A549 (cell line): ENCODE data around the gene ZNF692. TPM values are rescaled to one million over a fixed set of nuclear protein-coding genes. Genes with fewer than 3 reads are reported as not detected.

ENCODE experiments used
- ATAC-seq, 2 experiments: fragments of 200-7000 bp in 1 of 2; fragments of >200 bp in 1 of 2; cut with Nextera tagmentation in 1 of 2; cut with Tn5 transposase in 1 of 2; 3 replicates each; pipeline versions ENCODE4 v1.8.0 to v1.9.1; 2018 to 2020; ENCODE audit warnings: mild to moderate bottlenecking in 1 of 2, moderate library complexity in 1 of 2
- CTCF ChIA-PET: fragments of 300-600 bp; sonication (Branson Sonifier 250); formaldehyde crosslinking; extraction: SDS; loops from one replicate; lab custom pipeline; 2021; ENCODE audit warnings: antibody characterized with exemption, inconsistent platforms; lab: Yijun Ruan, JAX
- POLR2A ChIA-PET: fragments of 350-600 bp; formaldehyde crosslinking; extraction: SDS; loops from one replicate; lab custom pipeline; 2021; ENCODE audit warnings: antibody characterized with exemption, inconsistent platforms; lab: Yijun Ruan, JAX
- DNase-seq, 2 experiments: peaks; one replicate each; pipeline versions ENCODE4 v3.0.0 to v3.0.0-alpha.2; 2011 to 2016; ENCODE audit warnings: low read depth in 1 of 2, low spot score in 1 of 2
- FAIRE-seq: peaks from 2 replicates; lab custom pipeline; 2011; peaks lifted over from hg19 to GRCh38; lab: Jason Lieb, UNC
- H3K27ac ChIP-seq, 2 experiments: fragments of >200 bp; sonication (Bioruptor Twin); formaldehyde crosslinking; 3 replicates each; pipeline ENCODE4 v1.5.1; 2016 to 2017
- H3K4me1 ChIP-seq: fragments of >200 bp; sonication (Bioruptor Twin); formaldehyde crosslinking; 3 replicates; pipeline ENCODE4 v1.6.1; 2016
- H3K4me2 ChIP-seq: fragments of >200 bp; sonication (Bioruptor Twin); formaldehyde crosslinking; 3 replicates; pipeline ENCODE4 v1.6.1; 2016
- H3K4me3 ChIP-seq: fragments of >200 bp; sonication (Bioruptor Twin); formaldehyde crosslinking; 3 replicates; pipeline ENCODE4 v1.5.1; 2016
- H3K9me3 ChIP-seq: fragments of >200 bp; sonication (Bioruptor Twin); formaldehyde crosslinking; 3 replicates; pipeline ENCODE4 v1.6.1; 2016
- BHLHE40 ChIP-seq: IDR thresholded peaks from 2 replicates; pipeline ENCODE4 v1.6.1; 2012; ENCODE audit warnings: low read depth, low read length, inconsistent platforms
- CBX8 ChIP-seq: fragments of 200-600 bp; sonication (generic); IDR thresholded peaks from 2 replicates; pipeline ENCODE4 v1.6.1; 2016
- CEBPB ChIP-seq, 2 experiments: fragments of >200 bp in 1 of 2; sonication (Bioruptor Twin) in 1 of 2; formaldehyde crosslinking in 1 of 2; IDR thresholded peaks; 2 replicates each; pipeline ENCODE4 v1.6.1; 2012 to 2016
- ELK1 ChIP-seq: fragments of 150-350 bp; IDR thresholded peaks from 2 replicates; pipeline ENCODE4 v1.6.1; 2014; ENCODE audit warnings: low read depth, mild to moderate bottlenecking, low read length
- FOSB ChIP-seq: fragments of 250-450 bp; sonication (Bioruptor Pico); IDR thresholded peaks from 2 replicates; pipeline ENCODE4 v1.5.0; 2020; ENCODE audit warnings: mild to moderate bottlenecking, moderate library complexity
- GATA3 ChIP-seq: IDR thresholded peaks from 2 replicates; pipeline ENCODE4 v1.6.1; 2012; ENCODE audit warnings: borderline replicate concordance
- HDAC2 ChIP-seq: fragments of 200-600 bp; sonication (generic); IDR thresholded peaks from 2 replicates; pipeline ENCODE4 v1.6.1; 2016
- HEYL ChIP-seq: fragments of 250-450 bp; sonication (Bioruptor Pico); IDR thresholded peaks from 2 replicates; pipeline ENCODE4 v1.8.0; 2021; ENCODE audit warnings: mild to moderate bottlenecking, moderate library complexity
- HMGXB4 ChIP-seq: fragments of 250-450 bp; sonication (Bioruptor Pico); IDR thresholded peaks from 2 replicates; pipeline ENCODE4 v1.5.0; 2021; ENCODE audit warnings: mild to moderate bottlenecking, moderate library complexity, borderline replicate concordance
- HOXB13 ChIP-seq: fragments of 250-450 bp; sonication (Bioruptor Pico); IDR thresholded peaks from 2 replicates; pipeline ENCODE4 v1.5.0; 2020; ENCODE audit warnings: low read depth, mild to moderate bottlenecking, moderate library complexity
- HOXB5 ChIP-seq: fragments of 250-450 bp; sonication (Bioruptor Pico); IDR thresholded peaks from 2 replicates; pipeline ENCODE4 v1.5.0; 2020; ENCODE audit warnings: mild to moderate bottlenecking, moderate library complexity
- KDM5A ChIP-seq: fragments of 200-600 bp; sonication (generic); IDR thresholded peaks from 2 replicates; pipeline ENCODE4 v1.6.1; 2016; ENCODE audit warnings: antibody characterized with exemption, mild to moderate bottlenecking
- NR3C1 ChIP-seq: fragments of >200 bp; sonication (Bioruptor Twin); formaldehyde crosslinking; IDR thresholded peaks from 3 replicates; pipeline ENCODE4 v1.6.1; 2017
- PHF8 ChIP-seq: fragments of 200-600 bp; sonication (generic); IDR thresholded peaks from 2 replicates; pipeline ENCODE4 v1.6.1; 2016; ENCODE audit warnings: low read depth, mild to moderate bottlenecking, antibody characterized with exemption, moderate library complexity, borderline replicate concordance
- POLR2A ChIP-seq: IDR thresholded peaks from 2 replicates; pipeline ENCODE4 v1.6.1; 2012; ENCODE audit warnings: mild to moderate bottlenecking, low read length
- POLR2AphosphoS2 ChIP-seq: conservative IDR thresholded peaks from 2 replicates; pipeline ENCODE4 v1.6.1; 2012; ENCODE audit warnings: low read length, improper control_type of control experiment, inconsistent platforms
- RFX5 ChIP-seq: fragments of 450-650 bp; IDR thresholded peaks from 2 replicates; pipeline ENCODE4 v1.7.1; 2014; ENCODE audit warnings: antibody characterized with exemption, mild to moderate bottlenecking, moderate library complexity
- SREBF2 ChIP-seq: fragments of 450-650 bp; IDR thresholded peaks from 2 replicates; pipeline ENCODE4 v1.6.1; 2014; ENCODE audit warnings: mild to moderate bottlenecking, moderate library complexity
- USF2 ChIP-seq: fragments of 450-650 bp; IDR thresholded peaks from 2 replicates; pipeline ENCODE4 v1.6.1; 2014; ENCODE audit warnings: antibody characterized with exemption
- ZFP36 ChIP-seq: fragments of 450-650 bp; IDR thresholded peaks from 2 replicates; pipeline ENCODE4 v1.6.1; 2014; ENCODE audit warnings: borderline replicate concordance; ENCODE audit not compliant: partially characterized antibody
- ZNF302 ChIP-seq: fragments of 250-450 bp; sonication (Bioruptor Pico); IDR thresholded peaks from 2 replicates; pipeline ENCODE4 v1.9.0; 2021; ENCODE audit warnings: inconsistent platforms, mild to moderate bottlenecking, moderate library complexity
- WGBS: methylation state at CpG from one replicate; pipeline ENCODE4 v1.1.6; 2017; ENCODE audit errors: missing lambda C conversion rate; 5-methylcytosine and 5-hydroxymethylcytosine counted together
- polyA plus RNA-seq, 4 experiments: library from polyadenylated mRNA; depleted of rRNA in 3 of 4; stranded (reverse); fragments of >200 nt; fragmentation: RNase III in 1 of 4; extraction: RNeasy Plus Mini Kit Qiagen cat#74134 plus additional on column Dnase treatment in 1 of 4; gene quantifications; 2 replicates in 3 of 4; 3 replicates in 1 of 4; pipeline ENCODE4 v1.2.3, GENCODE V29; 2011 to 2017
- TF ChIP-seq, protein P1 (sequence below): IDR thresholded peaks from 2 replicates; pipeline ENCODE4 v1.6.1; 2012

The ZNF692 gene
- polyA plus RNA-seq, 2 of the 4 experiments (the other 2 are of a cell fraction) = 19.8 to 46.8 TPM

- ChIA-PET CTCF (no interaction called here), POLR2A (no interaction called here)
Observed at GRCh38 chr1:248849152-248849551, 9.7 kb downstream of the ZNF692 start.

GRCh38 chr1:248848602-248849001 lies 10.3 kb downstream of the ZNF692 start:
- CTCF ChIA-PET = no interaction called here

More at GRCh38 chr1:248849152-248849551, 9.7 kb downstream of the ZNF692 start:
- H3K4me1 ChIP-seq = no peaks in the 10 kb centered on the region
- DNase-seq (no peak), ATAC-seq (no peak), FAIRE-seq (no peak)
- no peak overlapping the region for H3K4me3 ChIP-seq
- H3K27ac ChIP-seq = no peak overlapping the region
- 94% methylated on average over 3 of the region's 3 CpGs for WGBS
- H3K4me2 ChIP-seq = no peak overlapping the region
- TF ChIP-seq HOXB5 (no peak), SREBF2 (no peak), NR3C1 (no peak), PHF8 (no peak), RFX5 (no peak), ELK1 (no peak), POLR2A (no peak), POLR2AphosphoS2 (no peak), BHLHE40 (no peak), CEBPB (IDR thresholded peaks at IDR 0.05) (no peak), HDAC2 (no peak), GATA3 (no peak), FOSB (CRISPR knock-in tag) (no peak), ZNF302 (no peak), HOXB13 (CRISPR knock-in tag) (no peak), ZFP36 (no peak), HEYL (CRISPR knock-in tag) (no peak), KDM5A (no peak), CBX8 (no peak)
- TF ChIP-seq, protein P1, sequence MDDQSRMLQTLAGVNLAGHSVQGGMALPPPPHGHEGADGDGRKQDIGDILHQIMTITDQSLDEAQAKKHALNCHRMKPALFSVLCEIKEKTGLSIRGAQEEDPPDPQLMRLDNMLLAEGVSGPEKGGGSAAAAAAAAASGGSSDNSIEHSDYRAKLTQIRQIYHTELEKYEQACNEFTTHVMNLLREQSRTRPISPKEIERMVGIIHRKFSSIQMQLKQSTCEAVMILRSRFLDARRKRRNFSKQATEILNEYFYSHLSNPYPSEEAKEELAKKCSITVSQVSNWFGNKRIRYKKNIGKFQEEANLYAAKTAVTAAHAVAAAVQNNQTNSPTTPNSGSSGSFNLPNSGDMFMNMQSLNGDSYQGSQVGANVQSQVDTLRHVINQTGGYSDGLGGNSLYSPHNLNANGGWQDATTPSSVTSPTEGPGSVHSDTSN = no peak
- H3K9me3 ChIP-seq = no peaks in the 10 kb centered on the region

More at GRCh38 chr1:248848602-248849001, 10.3 kb downstream of the ZNF692 start:
- no peaks in the 10 kb centered on the region for H3K9me3 ChIP-seq
- no peak overlapping the region for H3K27ac ChIP-seq
- POLR2A ChIA-PET = no interaction called here
- DNase-seq (no peak), ATAC-seq (no peak), FAIRE-seq (no peak)
- no peaks in the 10 kb centered on the region for H3K4me1 ChIP-seq
- no peak for TF ChIP-seq HMGXB4 (CRISPR knock-in tag)
- TF ChIP-seq USF2 = no peak
- TF ChIP-seq, all 56 proteins: peak for 0
- no peak overlapping the region for H3K4me3 ChIP-seq
- 93% methylated on average over 8 of the region's 8 CpGs for WGBS
- H3K4me2 ChIP-seq = no peak overlapping the region
